Fibroblast of skin of abdomen (primary cell): ENCODE measurements around the gene RREB1.
"Not testable (repeated sequence)": the region's sequence is repeated elsewhere in the genome, so short reads cannot be mapped to it uniquely, and the experiment has no call there.

ENCODE experiments used
- DNase-seq: peaks from one replicate; pipeline ENCODE4 v3.0.0-alpha.2; 2013

RREB1 gene

DNA sequence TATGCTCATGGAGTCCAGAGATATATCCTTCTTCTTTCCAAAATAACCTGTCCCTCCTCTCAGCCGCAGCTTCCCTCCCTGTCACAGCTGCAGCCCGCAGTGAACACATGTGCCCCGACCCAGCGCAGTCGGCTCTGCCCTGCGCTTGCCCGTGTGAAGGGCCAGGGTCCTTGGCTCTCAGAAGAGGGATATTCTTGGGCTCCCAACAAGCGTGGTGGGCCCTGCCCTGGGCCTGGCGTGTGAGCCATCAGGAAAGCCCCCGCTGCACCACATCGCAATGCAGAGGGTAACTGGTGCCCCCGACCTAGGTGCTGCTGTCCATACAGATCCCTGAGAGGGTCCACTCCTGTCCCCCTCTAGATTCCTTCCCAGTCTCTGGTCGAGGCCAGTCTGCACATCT, 140.1 kb downstream of the RREB1 start:
- no peak for DNase-seq

DNA sequence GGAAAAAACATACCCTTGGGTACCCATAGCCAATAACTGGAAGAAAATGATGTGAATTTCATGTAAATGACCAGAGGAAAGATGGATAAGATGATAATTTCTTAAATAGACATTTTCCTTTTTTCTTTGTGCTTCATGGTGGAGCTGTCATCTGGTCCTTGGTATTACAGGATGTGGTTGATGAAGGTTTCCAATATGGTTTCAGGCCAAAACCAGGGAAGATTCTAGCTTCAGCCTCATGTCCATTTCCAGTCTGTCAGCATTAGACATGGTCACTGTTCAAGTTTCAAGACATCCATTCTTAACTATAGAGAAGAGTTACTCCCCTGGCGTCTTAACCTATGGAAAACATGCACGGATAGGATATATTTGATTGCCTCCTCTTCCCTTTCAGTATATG, 141.6 kb downstream of the RREB1 start:
- DNase-seq, result no peak

DNA sequence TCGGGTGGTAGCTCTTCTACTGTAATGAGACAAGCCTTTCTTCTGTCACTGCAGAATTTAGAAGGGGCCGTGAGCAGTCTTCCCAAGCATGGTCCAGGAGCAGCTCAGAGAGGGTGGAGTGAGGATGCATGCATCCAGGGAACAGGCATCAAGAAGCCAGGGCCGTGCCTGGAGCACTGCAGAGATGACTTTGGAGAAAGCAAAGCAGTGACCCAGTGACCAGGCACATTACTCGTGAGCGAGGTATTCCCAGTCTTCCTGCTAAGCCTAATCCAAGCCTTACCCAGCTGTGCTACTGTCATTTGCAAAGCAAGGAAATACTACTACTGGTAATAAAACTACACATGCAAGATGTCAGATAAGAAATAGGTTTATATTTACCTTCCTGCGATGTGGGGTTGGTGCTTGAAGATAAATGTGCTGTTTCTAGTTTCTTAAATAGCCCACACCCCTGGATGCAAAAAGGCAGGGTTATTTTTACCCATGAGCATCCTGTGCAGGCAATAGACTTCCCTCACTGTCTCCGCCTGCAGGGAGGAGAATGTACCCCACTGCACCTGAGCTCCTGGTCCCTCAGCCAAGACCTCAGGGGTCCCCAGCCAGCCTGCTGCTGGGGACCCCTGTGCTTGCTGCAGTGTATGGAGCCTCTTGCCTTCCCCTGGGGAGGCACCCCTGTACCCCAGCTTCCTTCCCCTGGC, 142.3 kb downstream of the RREB1 start:
- no peak for DNase-seq

DNA sequence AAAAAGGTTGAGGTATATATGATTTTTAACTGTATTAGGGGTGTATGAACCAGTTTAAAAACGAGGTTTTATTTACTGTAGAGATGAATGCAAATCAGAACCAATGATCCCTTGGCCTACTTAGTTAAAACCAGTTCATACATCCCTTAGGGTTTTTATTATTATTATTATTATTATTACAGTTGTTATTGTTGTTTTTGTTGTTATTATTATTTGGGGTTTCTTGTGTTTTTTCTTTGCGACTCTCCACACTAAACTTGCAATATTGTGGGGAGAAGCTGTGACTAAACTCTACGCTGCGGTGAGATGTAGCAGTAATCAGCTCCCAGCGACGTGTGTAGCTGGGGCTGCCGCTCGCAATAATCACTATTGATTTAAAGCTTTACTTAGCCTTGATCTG, 143.1 kb downstream of the RREB1 start:
- DNase-seq, result no peak

DNA sequence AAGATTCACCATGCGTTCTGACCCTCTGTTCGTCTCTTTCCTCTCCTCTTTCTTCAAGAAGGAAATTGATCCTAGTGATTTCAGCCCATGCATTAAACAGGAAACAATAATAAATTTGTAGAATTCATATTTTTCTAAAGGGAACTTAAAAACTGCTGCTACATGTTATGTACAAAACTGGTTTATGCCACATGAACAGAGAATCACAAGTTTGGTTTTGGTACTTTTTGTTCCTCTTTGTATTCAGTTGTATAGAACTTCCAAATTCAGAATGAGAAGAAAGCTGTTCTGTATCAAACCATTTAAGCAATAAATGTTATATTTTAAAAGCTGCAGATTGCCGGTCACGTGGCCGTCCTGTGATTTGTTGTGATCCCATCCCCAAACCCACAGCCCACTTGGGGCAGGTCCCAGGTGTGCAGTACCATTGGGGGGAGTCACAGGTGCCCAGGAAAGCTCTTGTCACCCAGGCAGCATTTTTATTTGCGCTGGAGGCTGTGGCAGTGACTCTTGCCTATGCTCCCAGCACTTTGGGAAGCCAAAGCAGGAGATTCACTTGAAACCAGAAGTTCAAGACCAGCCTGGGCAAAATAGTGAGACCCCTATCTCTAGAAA, 144.0 kb downstream of the RREB1 start:
- DNase-seq, result no peak

DNA sequence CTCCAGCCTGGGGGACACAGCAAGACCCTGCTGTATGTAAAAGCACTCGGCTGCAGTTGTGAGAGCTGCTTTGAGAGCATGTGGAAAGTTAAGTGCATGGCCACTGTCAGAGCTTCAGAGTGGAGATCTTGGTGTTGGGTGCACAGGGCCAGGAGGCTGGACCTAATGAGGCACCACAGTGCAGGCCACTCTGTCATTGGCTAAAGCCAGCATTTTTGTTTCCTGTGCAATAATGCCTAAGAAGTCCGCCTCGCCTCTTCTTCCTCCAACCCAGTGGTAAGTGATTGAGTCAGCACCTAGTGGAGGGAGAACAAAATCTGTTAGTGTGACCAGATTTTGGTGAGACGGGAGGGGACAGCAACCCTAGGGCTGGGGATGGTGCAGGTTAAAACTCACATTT, 144.6 kb downstream of the RREB1 start:
- no peak for DNase-seq

DNA sequence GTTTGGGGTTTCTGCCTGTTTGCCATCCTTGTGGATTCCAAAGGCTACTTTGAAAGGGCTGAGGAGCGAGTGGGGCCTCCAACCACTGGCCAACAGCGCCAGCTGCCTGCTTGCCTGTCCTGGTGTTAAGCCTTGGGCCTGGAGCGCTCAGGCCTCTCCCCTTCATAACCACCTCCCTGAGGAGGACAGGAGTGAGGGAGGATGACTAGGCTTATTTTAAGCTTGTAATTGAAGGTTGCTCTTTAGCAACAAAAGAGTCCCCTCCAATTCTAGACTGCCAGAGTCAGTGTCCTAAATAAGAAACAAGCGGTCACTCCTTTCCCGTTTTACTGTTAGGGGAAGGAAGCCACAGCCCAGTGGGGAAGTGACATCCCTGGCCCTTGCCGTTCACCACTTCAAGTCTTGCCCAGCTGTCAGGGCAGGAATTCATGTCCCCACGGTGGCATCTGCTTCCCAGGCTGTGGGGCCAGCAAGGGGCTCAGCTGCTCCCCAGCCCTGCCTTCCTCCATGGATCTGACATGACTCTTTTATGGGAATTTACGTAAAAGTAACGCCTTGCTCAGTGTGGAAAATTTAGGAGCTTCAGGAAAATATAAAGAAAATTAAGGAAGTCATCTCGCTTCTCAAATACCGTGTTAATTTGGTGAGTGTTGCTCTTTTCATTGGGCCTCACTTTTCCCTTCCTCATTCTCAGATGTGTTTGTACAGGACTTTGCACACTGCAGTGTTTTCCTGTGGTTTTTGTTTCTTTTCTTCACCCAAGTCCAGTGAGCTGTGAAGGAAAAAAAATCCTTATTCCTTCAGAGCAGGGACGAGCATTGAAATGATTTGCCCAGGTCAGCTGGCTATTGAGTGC, 147.4 kb downstream of the RREB1 start:
- DNase-seq, result no peak

DNA sequence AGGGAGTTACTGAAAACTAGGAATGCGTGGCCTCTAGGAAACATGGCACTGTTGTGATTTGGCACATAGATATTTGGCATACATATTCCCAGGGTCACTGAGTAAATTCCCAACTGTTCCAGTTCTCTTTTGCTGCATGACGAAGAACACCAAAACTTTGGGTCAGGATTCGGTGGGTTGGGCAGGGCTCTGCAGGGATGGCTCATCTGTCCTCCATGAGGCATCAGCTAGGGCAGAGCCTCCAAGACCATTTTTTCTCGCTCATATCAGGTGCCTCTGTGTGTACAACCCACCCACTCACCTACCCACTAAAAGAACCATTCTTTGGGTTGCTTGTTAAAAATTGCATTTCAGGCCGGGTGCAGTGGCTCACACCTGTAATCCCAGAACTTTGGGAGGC, 148.2 kb downstream of the RREB1 start:
- no peak for DNase-seq

DNA sequence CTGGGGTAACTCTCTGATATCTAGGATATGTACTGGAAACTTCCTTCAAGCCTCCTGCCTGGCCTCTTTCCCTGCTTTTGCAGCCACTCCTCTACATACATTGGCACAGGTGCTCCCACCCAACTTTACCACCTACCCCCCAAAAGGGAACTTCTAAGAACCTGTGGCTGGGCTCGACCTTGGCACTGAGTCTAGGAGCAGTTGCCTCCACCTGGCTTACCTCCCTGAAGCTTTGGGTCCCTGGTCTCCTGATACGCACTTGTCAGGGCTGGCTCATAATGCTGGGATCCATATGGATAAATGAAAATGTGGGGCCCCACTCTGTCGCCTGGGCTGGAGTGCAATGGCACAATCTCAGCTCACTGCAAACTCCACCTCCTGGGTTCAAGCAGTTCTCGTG, 149.0 kb downstream of the RREB1 start:
- no peak for DNase-seq

DNA sequence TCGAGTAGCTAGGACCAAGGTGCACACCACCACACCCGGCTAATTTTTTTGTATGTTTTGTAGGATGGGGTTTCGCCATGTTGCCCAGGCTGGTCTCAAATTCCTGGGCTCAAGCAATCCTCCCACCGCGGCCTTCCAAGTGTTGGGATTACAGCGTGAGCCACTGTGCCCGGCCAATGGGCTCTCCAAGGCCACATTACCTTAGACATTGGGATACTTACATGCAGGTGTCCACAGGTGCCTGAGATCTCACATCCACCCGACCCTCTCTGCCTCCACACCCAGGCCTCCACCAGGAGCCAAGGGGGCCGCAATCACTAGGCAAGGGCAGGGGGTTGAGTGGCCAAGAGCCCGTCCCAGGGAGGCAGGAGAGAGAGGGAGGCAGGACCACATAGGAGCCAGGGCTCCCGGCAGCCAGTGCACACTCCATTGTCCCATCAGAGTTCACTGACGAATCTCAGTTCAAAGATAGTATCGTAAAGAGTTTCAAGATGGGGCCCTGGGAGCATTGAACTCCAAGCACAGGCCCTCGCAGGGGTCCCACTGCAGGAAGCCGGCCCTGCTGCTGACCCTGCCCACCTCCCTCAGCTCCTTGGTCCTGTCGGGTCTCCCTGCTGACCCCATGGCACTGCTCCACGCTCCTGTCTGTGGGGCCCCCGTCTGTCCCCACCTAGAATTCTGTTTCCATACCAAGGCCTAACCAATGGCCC, 149.9 kb downstream of the RREB1 start:
- DNase-seq, result no peak

DNA sequence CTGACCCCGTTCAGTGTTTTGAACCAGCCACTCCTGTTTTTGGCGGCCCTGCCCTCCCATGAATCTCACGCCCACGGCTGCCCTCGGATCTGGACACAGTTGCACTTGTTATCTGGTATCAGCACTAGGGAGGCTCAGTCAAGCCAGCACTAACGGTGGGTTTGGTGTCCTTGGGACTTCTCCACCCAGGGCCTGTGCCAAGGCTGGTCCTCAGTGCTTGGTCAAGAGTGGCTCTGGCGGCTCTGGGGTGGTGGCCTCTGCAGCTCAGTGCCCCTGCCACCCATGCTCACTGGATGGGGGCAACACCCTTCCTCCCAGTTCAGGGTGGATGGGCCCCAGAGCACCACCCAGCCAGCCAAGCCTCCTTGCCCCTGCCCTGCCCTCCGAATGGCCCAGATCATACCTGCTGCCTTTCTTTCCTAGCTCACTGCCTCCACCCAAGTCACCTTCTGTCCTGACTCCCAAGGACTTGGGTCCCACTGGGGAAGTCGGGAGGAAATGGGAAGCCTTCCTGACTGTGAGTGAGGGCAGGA, 150.5 kb downstream of the RREB1 start:
- no peak for DNase-seq

DNA sequence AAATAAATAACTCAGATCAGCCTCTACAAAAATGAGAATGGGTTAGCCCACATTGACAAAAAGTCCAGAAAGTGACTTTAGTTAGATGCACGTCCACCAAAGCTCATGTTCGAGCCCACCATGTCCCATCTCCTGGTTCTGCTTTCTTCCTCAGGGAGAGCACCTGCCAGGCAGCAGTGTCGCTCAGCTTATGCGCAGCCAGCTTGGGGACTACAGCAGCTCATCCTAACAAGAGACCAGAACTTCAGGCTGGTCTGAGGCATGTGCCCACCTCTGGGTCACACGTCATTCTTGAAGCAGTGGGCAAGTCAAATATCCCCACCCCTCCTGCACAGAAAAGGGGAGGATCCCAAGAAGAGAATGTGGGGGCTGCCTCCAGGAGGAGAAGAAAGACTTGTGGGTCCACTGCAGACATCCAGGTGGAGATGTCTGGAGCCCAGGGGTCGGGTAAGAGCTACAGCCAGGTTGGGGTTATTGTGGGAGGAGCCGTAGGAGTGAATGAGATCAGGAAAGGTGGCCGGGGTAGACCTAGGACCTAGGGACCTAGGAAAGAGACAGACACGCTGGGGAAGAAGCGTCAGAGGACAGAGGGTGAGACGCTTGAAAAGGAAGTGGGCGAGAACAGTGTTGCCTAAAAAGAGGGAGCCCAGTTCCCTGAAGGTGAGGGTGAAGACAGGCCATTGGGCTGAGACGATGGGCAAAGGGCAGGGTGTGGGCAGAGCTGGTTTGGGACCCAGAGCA, 152.7 kb downstream of the RREB1 start:
- no peak for DNase-seq

DNA sequence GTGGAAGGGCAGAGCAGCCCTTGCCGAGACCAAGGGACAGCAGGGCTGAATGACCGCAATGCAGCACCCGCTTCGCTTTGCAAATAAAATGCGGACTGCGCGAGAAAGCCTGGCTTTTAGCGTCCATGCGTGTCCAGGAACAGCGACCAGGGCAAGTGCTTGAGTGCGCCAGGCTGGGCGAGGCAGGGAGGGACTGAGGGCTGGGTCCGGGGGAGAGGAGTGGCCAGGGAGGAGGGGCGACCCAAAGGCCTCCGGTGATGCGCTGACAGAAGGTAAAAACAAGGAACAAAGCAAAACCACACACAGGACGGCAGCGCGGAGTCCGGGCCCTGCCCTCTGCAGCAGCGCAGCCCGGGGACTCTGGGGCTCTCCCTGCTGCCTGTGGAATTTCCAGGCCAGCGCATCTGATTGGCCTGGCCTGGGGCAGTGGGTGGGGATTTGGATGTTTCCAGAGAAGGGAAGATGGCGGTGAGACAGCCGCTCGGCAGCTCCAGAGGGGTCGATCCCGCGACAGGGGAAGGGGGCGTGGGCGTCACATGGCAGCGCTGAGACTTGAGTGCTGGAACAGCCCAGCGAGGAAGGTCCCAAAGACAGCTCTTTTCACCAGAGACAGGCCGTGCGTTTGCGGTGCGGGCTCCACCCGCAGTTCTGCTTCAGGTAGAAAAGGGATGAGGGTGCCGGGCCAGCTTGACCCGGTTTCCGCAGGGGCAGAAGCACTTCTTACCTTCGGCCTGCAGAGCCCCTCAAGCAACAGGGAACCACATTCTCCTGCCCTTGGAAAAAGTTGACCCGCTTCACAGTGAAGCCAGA, 153.5 kb downstream of the RREB1 start:
- DNase-seq, result peak; percentile 88

DNA sequence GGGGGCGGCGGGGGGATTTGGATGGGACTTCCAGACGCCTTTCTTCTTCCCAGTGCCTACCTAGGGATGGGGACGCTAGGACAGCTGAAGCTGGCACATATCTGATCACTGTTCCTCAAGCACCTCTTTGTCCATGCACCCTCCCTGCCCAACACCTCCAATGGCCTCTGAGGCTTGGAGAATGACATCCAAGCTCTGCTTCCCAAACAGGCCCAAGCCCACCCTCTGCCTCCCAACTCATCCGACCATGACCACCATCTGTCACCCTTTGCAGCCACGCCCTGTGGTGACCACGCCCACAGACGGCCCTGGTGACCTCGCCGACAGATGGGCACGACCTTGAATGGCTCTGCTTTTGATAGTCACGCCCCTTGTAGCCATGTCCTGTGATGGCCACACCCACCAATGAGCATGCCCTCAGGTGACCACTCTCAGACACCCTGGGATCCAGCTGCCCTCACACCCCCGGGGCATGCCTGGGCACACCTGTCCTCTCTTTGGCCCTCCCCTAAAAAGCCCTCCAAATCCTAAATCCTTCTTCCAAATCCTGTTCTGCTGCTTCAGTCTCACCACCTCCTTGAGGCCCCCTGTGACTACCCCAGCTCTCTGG, 154.2 kb downstream of the RREB1 start:
- DNase-seq, result no peak

DNA sequence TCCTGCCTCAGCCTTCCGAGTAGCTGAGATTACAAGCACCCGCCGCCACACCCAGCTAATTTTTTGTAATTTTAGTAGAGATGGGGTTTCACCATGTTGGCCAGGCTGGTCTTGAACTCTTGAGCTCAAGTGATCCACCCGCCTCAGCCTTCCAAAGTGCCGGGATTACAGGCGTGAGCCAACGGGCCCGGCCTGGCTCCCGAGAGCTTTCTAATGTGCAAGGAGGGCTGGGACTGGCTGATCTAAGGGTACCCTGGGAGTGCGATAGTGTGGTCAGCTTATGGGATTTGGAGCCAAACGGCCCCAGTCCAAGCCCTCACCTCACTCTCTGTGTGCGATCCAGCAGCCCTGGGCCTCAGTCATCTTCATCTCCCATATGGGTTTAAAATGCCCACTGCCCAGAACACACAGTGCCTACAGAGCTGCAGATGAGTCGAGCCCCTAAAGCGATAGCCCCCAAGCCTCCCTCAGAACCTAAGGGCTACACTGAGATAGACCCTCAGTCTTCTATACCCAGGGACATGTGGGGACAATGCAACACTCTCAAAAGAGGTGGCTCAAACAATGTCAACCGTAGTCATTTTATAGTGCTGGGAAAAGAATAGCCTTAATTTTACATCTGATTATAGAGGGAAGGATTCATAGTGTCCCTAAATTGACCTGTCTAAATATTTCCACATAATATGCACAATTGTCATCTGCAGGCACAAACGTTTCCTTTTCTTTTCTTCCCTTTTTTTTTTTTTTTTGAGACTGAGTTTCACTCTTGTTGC, 155.2 kb downstream of the RREB1 start:
- DNase-seq, result no peak

DNA sequence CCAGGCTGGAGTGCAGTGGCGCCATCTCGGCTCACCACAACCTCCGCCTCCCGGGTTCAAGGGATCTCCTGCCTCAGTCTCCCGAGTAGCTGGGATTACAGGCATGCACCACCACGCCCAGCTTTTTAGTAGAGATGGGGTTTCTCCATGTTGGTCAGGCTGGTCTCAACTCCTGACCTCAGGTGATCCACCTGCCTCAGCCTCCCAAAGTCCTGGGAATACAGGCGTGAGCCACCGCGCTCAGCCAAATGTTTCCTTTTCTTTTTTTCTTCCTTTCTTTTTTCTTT, 155.7 kb downstream of the RREB1 start:
- not testable (repeated sequence) for DNase-seq

DNA sequence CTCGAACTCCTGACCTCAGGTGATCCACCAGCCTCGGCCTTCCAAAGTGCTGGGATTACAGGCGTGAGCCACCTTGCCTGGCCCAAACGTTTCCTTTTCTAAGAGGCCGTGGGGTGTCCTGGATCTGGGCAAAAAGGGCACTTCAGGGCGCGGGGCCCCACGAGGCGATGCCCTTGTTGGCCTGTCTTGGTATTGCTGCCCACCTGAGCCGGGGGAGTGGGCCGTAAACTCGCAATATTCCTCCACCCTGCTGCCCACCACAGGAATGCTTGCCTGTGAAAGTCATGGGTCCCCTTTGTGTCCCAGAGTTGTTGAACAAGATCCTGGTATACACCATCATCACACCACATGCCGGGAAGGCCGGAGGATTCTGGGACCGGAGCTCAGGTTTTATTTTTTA, 156.3 kb downstream of the RREB1 start:
- DNase-seq, result no peak

DNA sequence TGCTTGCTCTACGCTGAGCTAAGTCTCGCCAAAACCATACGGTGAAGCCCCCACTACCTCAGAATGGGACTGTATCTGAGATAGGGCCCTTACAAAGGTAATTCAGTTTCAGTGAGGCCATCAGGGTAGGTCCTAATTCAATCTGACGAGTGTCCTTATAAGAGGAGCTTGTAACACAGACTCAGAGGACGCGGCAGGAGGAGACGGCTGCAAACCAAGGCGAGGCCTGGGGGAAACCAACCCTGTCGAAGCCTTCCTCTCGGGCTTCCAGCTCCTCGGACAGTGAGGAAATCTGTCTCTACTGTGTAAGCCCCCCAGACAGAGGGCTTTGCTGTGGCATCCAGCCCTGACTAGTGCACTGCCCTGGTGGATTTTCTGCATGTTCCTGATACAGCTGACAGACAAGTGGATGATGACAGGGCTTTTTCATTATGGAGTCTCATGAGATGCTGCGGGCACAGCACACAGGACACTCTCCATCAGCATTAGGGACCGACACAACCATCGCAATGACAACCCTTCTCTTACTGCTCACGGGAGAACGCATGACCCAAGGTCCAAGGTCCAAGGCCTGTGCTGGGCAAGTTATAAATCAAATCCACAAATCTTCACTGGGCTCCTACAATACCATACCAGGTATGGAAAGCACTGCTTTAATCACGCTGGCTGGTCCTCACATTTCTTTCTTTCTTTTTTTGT, 157.1 kb downstream of the RREB1 start:
- DNase-seq, result no peak

DNA sequence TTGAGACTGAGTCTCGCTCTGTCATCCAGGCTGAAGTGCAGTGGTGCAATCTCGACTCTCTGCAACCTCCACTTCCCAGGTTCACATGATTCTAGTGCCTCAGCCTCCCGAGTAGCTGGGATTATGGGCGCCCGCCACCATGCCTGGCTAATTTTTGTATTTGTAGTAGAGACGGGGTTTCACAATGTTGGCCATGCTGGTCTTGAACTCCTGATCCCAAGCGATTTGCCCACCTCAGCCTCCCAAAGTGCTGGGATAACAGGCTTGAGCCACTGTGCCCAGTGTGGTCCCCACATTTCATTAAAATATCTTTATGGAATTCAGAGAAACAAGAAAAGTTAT, 157.6 kb downstream of the RREB1 start:
- DNase-seq, result not testable (repeated sequence)

DNA sequence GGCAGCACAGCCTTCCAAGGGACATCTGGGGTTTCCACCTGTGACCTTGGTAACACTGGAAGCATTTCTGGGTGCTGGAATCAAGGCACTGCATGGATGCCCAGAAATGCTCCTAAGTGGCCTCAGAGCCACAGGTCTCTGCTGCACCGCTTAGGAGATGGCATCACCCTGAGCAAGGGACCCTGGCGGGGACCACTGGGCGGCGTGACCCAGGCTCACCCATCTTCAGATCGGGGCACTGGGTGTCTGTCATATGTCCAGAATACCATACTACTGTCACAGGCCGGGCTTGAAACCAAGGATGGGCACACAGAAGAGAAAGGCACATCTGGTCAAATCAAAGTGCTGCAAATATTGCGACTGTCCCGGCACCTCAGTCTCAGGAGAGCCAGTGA, 159.3 kb downstream of the RREB1 start:
- no peak for DNase-seq
